Measurements from ENCODE around the gene RHOG.

DNA sequence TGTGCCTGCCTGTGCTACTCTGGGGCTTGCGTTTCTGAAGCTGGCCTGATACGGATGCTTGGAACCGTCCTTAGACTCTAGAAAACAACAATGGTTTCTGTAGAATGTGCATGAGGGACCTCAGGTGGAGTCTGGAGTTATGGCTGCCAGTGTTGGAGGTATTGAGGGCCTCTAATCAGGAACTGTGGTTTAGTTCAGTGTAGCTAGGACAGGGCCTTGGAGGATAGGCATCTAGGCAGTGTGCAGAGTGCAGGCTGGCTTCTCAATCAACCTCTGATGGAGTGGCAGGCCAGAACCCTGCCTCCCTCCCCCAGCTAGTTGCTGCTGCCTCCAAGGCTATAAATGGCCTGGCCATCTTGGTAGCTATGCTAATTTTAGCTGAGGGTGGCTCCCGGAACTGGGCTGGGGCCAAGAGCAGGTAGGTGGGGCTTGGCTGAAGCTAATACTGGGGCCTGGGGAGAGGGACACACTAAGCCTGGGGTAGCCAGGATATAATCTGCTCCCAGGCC, 18.7 kb upstream of the RHOG start:
- TF ChIP-seq, protein P1, sequence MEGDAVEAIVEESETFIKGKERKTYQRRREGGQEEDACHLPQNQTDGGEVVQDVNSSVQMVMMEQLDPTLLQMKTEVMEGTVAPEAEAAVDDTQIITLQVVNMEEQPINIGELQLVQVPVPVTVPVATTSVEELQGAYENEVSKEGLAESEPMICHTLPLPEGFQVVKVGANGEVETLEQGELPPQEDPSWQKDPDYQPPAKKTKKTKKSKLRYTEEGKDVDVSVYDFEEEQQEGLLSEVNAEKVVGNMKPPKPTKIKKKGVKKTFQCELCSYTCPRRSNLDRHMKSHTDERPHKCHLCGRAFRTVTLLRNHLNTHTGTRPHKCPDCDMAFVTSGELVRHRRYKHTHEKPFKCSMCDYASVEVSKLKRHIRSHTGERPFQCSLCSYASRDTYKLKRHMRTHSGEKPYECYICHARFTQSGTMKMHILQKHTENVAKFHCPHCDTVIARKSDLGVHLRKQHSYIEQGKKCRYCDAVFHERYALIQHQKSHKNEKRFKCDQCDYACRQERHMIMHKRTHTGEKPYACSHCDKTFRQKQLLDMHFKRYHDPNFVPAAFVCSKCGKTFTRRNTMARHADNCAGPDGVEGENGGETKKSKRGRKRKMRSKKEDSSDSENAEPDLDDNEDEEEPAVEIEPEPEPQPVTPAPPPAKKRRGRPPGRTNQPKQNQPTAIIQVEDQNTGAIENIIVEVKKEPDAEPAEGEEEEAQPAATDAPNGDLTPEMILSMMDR (IDR thresholded peaks at IDR 0.05; ENCODE audit: poor library complexity), result no peak
- no peak for TF ChIP-seq EZH2phosphoT487 (IDR thresholded peaks at IDR 0.05; ENCODE audit: low read depth, severe bottlenecking, unreplicated experiment)
